PC-3 (cell line): ENCODE data around the gene RP2. TPM values are rescaled to one million over a fixed set of nuclear protein-coding genes. Genes with fewer than 3 reads are reported as not detected.

ENCODE experiments used
- ATAC-seq: fragments of 200-7000 bp; cut with Tn5 transposase; 2 replicates; pipeline ENCODE4 v1.9.1; 2020; ENCODE audit warnings: mild to moderate bottlenecking, moderate library complexity
- BruUV-seq: library from RNA; stranded (reverse); fragments of 400-500 nt; replicated peaks from 2 replicates; lab custom pipeline; 2021; lab: Mats Ljungman, UMichigan
- CTCF ChIA-PET: fragments of 300-600 bp; sonication (Branson Sonifier 250); formaldehyde crosslinking; loops from one replicate; lab custom pipeline; 2022; ENCODE audit warnings: antibody characterized with exemption; lab: Charles Lee
- POLR2A ChIA-PET: fragments of 300-600 bp; sonication (Branson Sonifier 250); formaldehyde crosslinking; loops from one replicate; lab custom pipeline; 2022; ENCODE audit warnings: antibody characterized with exemption; ENCODE audit not compliant: unreplicated experiment; lab: Charles Lee
- DNase-seq: peaks from one replicate; pipeline ENCODE4 v3.0.0-alpha.2; 2015
- H2AFZ ChIP-seq: fragments of 300-600 bp; sonication (generic); 2 replicates; pipeline ENCODE4 v1.6.0; 2016; ENCODE audit warnings: antibody characterized with exemption, low read length
- H3F3A ChIP-seq: fragments of 300-600 bp; sonication (generic); one replicate; pipeline ENCODE4 v1.6.0; 2017; ENCODE audit warnings: antibody characterized with exemption, low read length, control low read depth, mild to moderate bottlenecking; ENCODE audit not compliant: unreplicated experiment
- H3K27ac ChIP-seq: fragments of 300-600 bp; sonication (generic); 2 replicates; pipeline ENCODE4 v1.5.1; 2016; ENCODE audit warnings: mild to moderate bottlenecking, low read length
- H3K27me3 ChIP-seq: fragments of 300-600 bp; sonication (generic); 2 replicates; pipeline ENCODE4 v1.6.1; 2016; ENCODE audit warnings: low read length, mixed read lengths
- H3K36me3 ChIP-seq: fragments of 300-600 bp; sonication (generic); 2 replicates; pipeline ENCODE4 v1.6.1; 2016; ENCODE audit warnings: low read depth, mixed run types, low read length, mixed read lengths
- H3K4me1 ChIP-seq: fragments of 300-600 bp; sonication (generic); 2 replicates; pipeline ENCODE4 v1.5.1; 2016; ENCODE audit warnings: low read length; ENCODE audit not compliant: insufficient read depth
- H3K4me2 ChIP-seq: fragments of 300-600 bp; sonication (generic); 2 replicates; pipeline ENCODE4 v1.6.0; 2016; ENCODE audit warnings: low read length
- H3K4me3 ChIP-seq: fragments of 300-600 bp; sonication (generic); 2 replicates; pipeline ENCODE4 v1.5.1; 2016; ENCODE audit warnings: mild to moderate bottlenecking, low read length, mixed read lengths
- H3K79me2 ChIP-seq: fragments of 300-600 bp; sonication (generic); 2 replicates; pipeline ENCODE4 v1.6.1; 2017; ENCODE audit warnings: low read length, mixed read lengths
- H3K9ac ChIP-seq: fragments of 300-600 bp; sonication (generic); 2 replicates; pipeline ENCODE4 v1.6.0; 2016; ENCODE audit warnings: mild to moderate bottlenecking, low read length
- H3K9me2 ChIP-seq: fragments of 300-600 bp; sonication (generic); replicated peaks from 2 replicates; pipeline ENCODE4 v1.6.1; 2016; ENCODE audit warnings: mixed run types, low read length, mixed read lengths
- H3K9me3 ChIP-seq: fragments of 300-600 bp; sonication (generic); 2 replicates; pipeline ENCODE4 v1.6.1; 2016; ENCODE audit warnings: low read length, mixed read lengths
- H4K20me1 ChIP-seq: fragments of 300-600 bp; sonication (generic); 2 replicates; pipeline ENCODE4 v1.6.1; 2016; ENCODE audit warnings: low read length, mixed read lengths
- EZH2 ChIP-seq: fragments of 300-600 bp; sonication (generic); IDR thresholded peaks from one replicate; pipeline ENCODE4 v1.6.1; 2017; ENCODE audit warnings: antibody characterized with exemption, mild to moderate bottlenecking, low read length; ENCODE audit not compliant: unreplicated experiment
- EZH2phosphoT487 ChIP-seq: fragments of 300-600 bp; sonication (generic); IDR thresholded peaks from 2 replicates; pipeline ENCODE4 v1.6.1; 2018; ENCODE audit warnings: mild to moderate bottlenecking, antibody characterized with exemption, low read length, borderline replicate concordance
- intact Hi-C: fragments of 100-400 bp; cut with micrococcal nuclease; formaldehyde crosslinking; loops from 2 replicates; pipeline ENCODE4 v1.9.0; 2023
- total RNA-seq: library from RNA; depleted of rRNA; stranded (reverse); fragments of >200 nt; gene quantifications from 2 replicates; pipeline ENCODE4 v1.2.3, GENCODE V29; 2014
- TF ChIP-seq, protein P1 (sequence below): fragments of 300-600 bp; sonication (generic); conservative IDR thresholded peaks from 2 replicates; pipeline ENCODE4 v1.5.1; 2017; ENCODE audit warnings: antibody characterized with exemption, low read depth, mild to moderate bottlenecking, low read length

The RP2 gene
- total RNA-seq, 1 experiment from 2014 or later = 11.0 TPM

- no peaks in the 10 kb centered on the region; the same call in 1 of the 2 replicates for H3K36me3 ChIP-seq
- no peak overlapping the region for H3K9ac ChIP-seq
- ChIA-PET POLR2A (no interaction called here), CTCF (no interaction called here)
- peaks cover 31% of the 10 kb centered on the region for H3K79me2 ChIP-seq
- H3K9me3 ChIP-seq = no peaks in the 10 kb centered on the region
- no peak for TF ChIP-seq EZH2
- TF ChIP-seq, protein P1, sequence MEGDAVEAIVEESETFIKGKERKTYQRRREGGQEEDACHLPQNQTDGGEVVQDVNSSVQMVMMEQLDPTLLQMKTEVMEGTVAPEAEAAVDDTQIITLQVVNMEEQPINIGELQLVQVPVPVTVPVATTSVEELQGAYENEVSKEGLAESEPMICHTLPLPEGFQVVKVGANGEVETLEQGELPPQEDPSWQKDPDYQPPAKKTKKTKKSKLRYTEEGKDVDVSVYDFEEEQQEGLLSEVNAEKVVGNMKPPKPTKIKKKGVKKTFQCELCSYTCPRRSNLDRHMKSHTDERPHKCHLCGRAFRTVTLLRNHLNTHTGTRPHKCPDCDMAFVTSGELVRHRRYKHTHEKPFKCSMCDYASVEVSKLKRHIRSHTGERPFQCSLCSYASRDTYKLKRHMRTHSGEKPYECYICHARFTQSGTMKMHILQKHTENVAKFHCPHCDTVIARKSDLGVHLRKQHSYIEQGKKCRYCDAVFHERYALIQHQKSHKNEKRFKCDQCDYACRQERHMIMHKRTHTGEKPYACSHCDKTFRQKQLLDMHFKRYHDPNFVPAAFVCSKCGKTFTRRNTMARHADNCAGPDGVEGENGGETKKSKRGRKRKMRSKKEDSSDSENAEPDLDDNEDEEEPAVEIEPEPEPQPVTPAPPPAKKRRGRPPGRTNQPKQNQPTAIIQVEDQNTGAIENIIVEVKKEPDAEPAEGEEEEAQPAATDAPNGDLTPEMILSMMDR = no peak
- TF ChIP-seq EZH2phosphoT487 = no peak
- no peaks in the 10 kb centered on the region for H3K4me1 ChIP-seq
- ATAC-seq (no peak), DNase-seq (no peak)
- H3K27ac ChIP-seq = no peak overlapping the region
- intact Hi-C loops = no loop called here
- no peak overlapping the region for H3K4me3 ChIP-seq
- H2AFZ ChIP-seq = no peak overlapping the region
- H3K4me2 ChIP-seq = no peak overlapping the region
- H3K27me3 ChIP-seq = no peaks in the 10 kb centered on the region
- BruUV-seq = no TSS peak
- H3F3A ChIP-seq = no peaks in the 10 kb centered on the region
- H3K9me2 ChIP-seq = no peaks in the 10 kb centered on the region
- no peaks in the 10 kb centered on the region for H4K20me1 ChIP-seq
Observed at GRCh38 chrX:46850771-46851170, 13.9 kb downstream of the RP2 start.

DNA sequence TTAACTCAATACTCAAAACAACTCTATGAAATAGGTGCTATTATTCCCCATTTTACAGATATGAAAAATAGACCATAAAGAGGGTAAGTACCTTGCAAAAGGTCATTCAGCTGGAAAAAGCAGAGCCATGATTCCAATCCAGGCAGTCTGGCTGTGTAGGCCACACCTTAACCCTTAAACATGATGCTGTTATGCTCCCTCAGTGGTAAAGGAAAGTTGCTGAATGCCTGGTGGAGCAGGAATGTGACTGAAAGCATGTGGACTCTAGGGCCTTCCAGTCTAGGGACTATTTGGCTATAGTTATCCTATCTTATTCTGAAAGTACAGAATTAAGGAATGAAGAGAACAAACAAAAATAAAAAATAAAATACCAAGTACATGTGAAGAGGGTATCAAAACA, 19.6 kb downstream of the RP2 start:
- Histone ChIP-seq H3K27ac (no peak overlapping the region), H3K4me3 (no peak overlapping the region), H2AFZ (no peak overlapping the region), H3K9me3 (no peaks in the 10 kb centered on the region), H3K9ac (no peak overlapping the region), H3K4me2 (no peak overlapping the region), H3F3A (no peaks in the 10 kb centered on the region), H3K4me1 (no peaks in the 10 kb centered on the region), H3K79me2 (no peaks in the 10 kb centered on the region), H4K20me1 (no peaks in the 10 kb centered on the region), H3K36me3 (no peaks in the 10 kb centered on the region; the same call in 1 of the 2 replicates), H3K9me2 (no peaks in the 10 kb centered on the region), H3K27me3 (no peaks in the 10 kb centered on the region)
- CTCF ChIA-PET = no interaction called here
- intact Hi-C loops = no loop called here
- TF ChIP-seq EZH2 = no peak
- TF ChIP-seq, protein P1 = no peak
- TF ChIP-seq EZH2phosphoT487 = no peak
- BruUV-seq = no TSS peak
- DNase-seq (no peak), ATAC-seq (no peak)
- POLR2A ChIA-PET = no interaction called here

GRCh38 chrX:46860557-46860956, 23.7 kb downstream of the RP2 start:
- Histone ChIP-seq H3K4me2 (no peak overlapping the region), H4K20me1 (0 out of 2 replicates have a peak, but pooled peaks cover 3% of the 10 kb centered on the region), H3K27me3 (no peaks in the 10 kb centered on the region), H3K79me2 (no peaks in the 10 kb centered on the region), H3K4me1 (peaks cover 7% of the 10 kb centered on the region), H3K9ac (no peak overlapping the region), H3K36me3 (no peaks in the 10 kb centered on the region; the same call in 1 of the 2 replicates), H3K4me3 (no peak overlapping the region), H3F3A (peaks cover 7% of the 10 kb centered on the region), H3K9me3 (no peaks in the 10 kb centered on the region), H3K27ac (no peak overlapping the region), H3K9me2 (no peaks in the 10 kb centered on the region), H2AFZ (no peak overlapping the region)
- DNase-seq = no peak
- no peak for ATAC-seq
- no TSS peak for BruUV-seq
- CTCF ChIA-PET = no interaction called here
- TF ChIP-seq, protein P1 = no peak
- TF ChIP-seq EZH2phosphoT487 (no peak), EZH2 (no peak)
- intact Hi-C loops = no loop called here
- POLR2A ChIA-PET = no interaction called here
